H9 (cell line): ENCODE data around the gene DHRS7B. TPM values are rescaled to one million over a fixed set of nuclear protein-coding genes. Genes with fewer than 3 reads are reported as not detected.

Experiments used
- DNase-seq: peaks from one replicate; pipeline ENCODE4 v3.0.0-alpha.2; 2017
- H2AFZ ChIP-seq: one replicate; pipeline ENCODE4 v1.6.1; 2013; ENCODE audit warnings: mild to moderate bottlenecking, low read length, control low read depth, moderate library complexity
- H2AK5ac ChIP-seq: 2 replicates; pipeline ENCODE4 v1.6.1; 2013; ENCODE audit warnings: low read length, control low read depth, mixed read lengths; ENCODE audit not compliant: insufficient read length
- H2BK120ac ChIP-seq: one replicate; pipeline ENCODE4 v1.6.1; 2013; ENCODE audit warnings: low read depth, mild to moderate bottlenecking, low read length, control low read depth, inconsistent platforms; ENCODE audit not compliant: poor library complexity, severe bottlenecking
- H2BK12ac ChIP-seq: 2 replicates; pipeline ENCODE4 v1.6.1; 2013; ENCODE audit warnings: low read length, control low read depth, mixed read lengths, low read depth; ENCODE audit not compliant: insufficient read length
- H2BK15ac ChIP-seq: 2 replicates; pipeline ENCODE4 v1.6.1; 2013; ENCODE audit warnings: low read depth, low read length, control low read depth
- H2BK20ac ChIP-seq: one replicate; pipeline ENCODE4 v1.6.1; 2013; ENCODE audit warnings: low read depth, mild to moderate bottlenecking, low read length, control low read depth, inconsistent platforms; ENCODE audit not compliant: poor library complexity, severe bottlenecking
- H2BK5ac ChIP-seq: 2 replicates; pipeline ENCODE4 v1.6.1; 2013; ENCODE audit warnings: low read length, control low read depth, mixed read lengths; ENCODE audit not compliant: insufficient read length
- H3K14ac ChIP-seq: 2 replicates; pipeline ENCODE4 v1.6.1; 2013; ENCODE audit warnings: low read length, control low read depth; ENCODE audit not compliant: insufficient read depth
- H3K18ac ChIP-seq: 2 replicates; pipeline ENCODE4 v1.6.1; 2013; ENCODE audit warnings: low read depth, mild to moderate bottlenecking, mixed read lengths, low read length, control low read depth; ENCODE audit not compliant: insufficient read length
- H3K23ac ChIP-seq: 2 replicates; pipeline ENCODE4 v1.6.1; 2013; ENCODE audit warnings: low read length, control low read depth, mixed read lengths, low read depth; ENCODE audit not compliant: insufficient read length
- H3K23me2 ChIP-seq: 2 replicates; pipeline ENCODE4 v1.6.1; 2013; ENCODE audit warnings: low read depth, mild to moderate bottlenecking, mixed read lengths, low read length, control low read depth; ENCODE audit not compliant: insufficient read length, poor library complexity, severe bottlenecking
- H3K27ac ChIP-seq: 2 replicates; pipeline ENCODE4 v1.5.1; 2013; ENCODE audit warnings: low read length, control low read depth, mixed read lengths, low read depth; ENCODE audit not compliant: insufficient read length
- H3K27me3 ChIP-seq: 2 replicates; pipeline ENCODE4 v1.6.1; 2013; ENCODE audit warnings: low read length, control low read depth, inconsistent platforms; ENCODE audit not compliant: insufficient read depth
- H3K4ac ChIP-seq: 2 replicates; pipeline ENCODE4 v1.6.1; 2013; ENCODE audit warnings: low read depth, mild to moderate bottlenecking, control low read depth, inconsistent platforms, low read length, moderate library complexity
- H3K4me1 ChIP-seq: 2 replicates; pipeline ENCODE4 v1.6.1; 2013; ENCODE audit warnings: low read length, control low read depth, inconsistent platforms; ENCODE audit not compliant: insufficient read depth
- H3K4me2 ChIP-seq: 2 replicates; pipeline ENCODE4 v1.6.1; 2013; ENCODE audit warnings: low read length, control low read depth, mixed read lengths; ENCODE audit not compliant: insufficient read length, insufficient read depth
- H3K56ac ChIP-seq: 2 replicates; pipeline ENCODE4 v1.6.1; 2013; ENCODE audit warnings: low read depth, mild to moderate bottlenecking, mixed read lengths, low read length, control low read depth; ENCODE audit not compliant: insufficient read length
- H3K79me1 ChIP-seq: 2 replicates; pipeline ENCODE4 v1.6.1; 2013; ENCODE audit warnings: low read depth, mild to moderate bottlenecking, moderate library complexity, low read length, control low read depth, inconsistent platforms; ENCODE audit not compliant: insufficient read depth, poor library complexity, severe bottlenecking
- H3K79me2 ChIP-seq: 2 replicates; pipeline ENCODE4 v1.6.1; 2013; ENCODE audit warnings: low read length, control low read depth, inconsistent platforms; ENCODE audit not compliant: insufficient read depth
- H3K9ac ChIP-seq: 2 replicates; pipeline ENCODE4 v1.6.1; 2013; ENCODE audit warnings: low read length, control low read depth, mixed read lengths; ENCODE audit not compliant: insufficient read length; ENCODE audit errors: extremely low read depth
- H3K9me3 ChIP-seq: one replicate; pipeline ENCODE4 v1.6.1; 2013; ENCODE audit warnings: low read depth, low read length, inconsistent platforms; ENCODE audit not compliant: control insufficient read depth
- H3T11ph ChIP-seq: one replicate; pipeline ENCODE4 v1.6.1; 2013; ENCODE audit warnings: mild to moderate bottlenecking, low read length, control low read depth, inconsistent platforms
- H4K20me1 ChIP-seq: one replicate; pipeline ENCODE4 v1.6.1; 2013; ENCODE audit not compliant: control insufficient read depth, insufficient read length, insufficient read depth
- H4K5ac ChIP-seq: 2 replicates; pipeline ENCODE4 v1.6.1; 2013; ENCODE audit warnings: low read depth, mild to moderate bottlenecking, mixed read lengths, low read length, control low read depth; ENCODE audit not compliant: insufficient read length
- H4K8ac ChIP-seq: replicated peaks from 2 replicates; pipeline ENCODE4 v1.6.1; 2013; ENCODE audit warnings: low read length, control low read depth, mixed read lengths, low read depth; ENCODE audit not compliant: insufficient read length
- H4K91ac ChIP-seq: 2 replicates; pipeline ENCODE4 v1.6.1; 2013; ENCODE audit warnings: low read depth, mild to moderate bottlenecking, moderate library complexity, mixed read lengths, low read length, control low read depth; ENCODE audit not compliant: insufficient read length
- H3K27ac Mint-ChIP-seq, 3 experiments: 2 replicates in 2 of 3; 3 replicates in 1 of 3; pipeline ENCODE4 v1.8.0; 2020 to 2021; ENCODE audit warnings: mixed read lengths in 3 of 3, mild to moderate bottlenecking in 1 of 3, moderate library complexity in 1 of 3
- H3K27me3 Mint-ChIP-seq: 2 replicates; pipeline ENCODE4 v1.8.0; 2021; ENCODE audit warnings: low read depth, mild to moderate bottlenecking, moderate library complexity, mixed read lengths
- H3K36me3 Mint-ChIP-seq, 3 experiments: 2 replicates in 2 of 3; 3 replicates in 1 of 3; pipeline ENCODE4 v1.8.0; 2020 to 2021; ENCODE audit warnings: low read depth in 3 of 3, mixed read lengths in 3 of 3; ENCODE audit not compliant: insufficient read depth in 1 of 3
- H3K4me1 Mint-ChIP-seq, 2 experiments: 2 replicates each; pipeline ENCODE4 v1.8.0; 2020; ENCODE audit warnings: mixed read lengths in 2 of 2
- H3K4me3 Mint-ChIP-seq, 2 experiments: 2 replicates in 1 of 2; 3 replicates in 1 of 2; pipeline ENCODE4 v1.8.0; 2020 to 2021; ENCODE audit warnings: mild to moderate bottlenecking in 2 of 2, mixed read lengths in 2 of 2, moderate library complexity in 1 of 2
- H3K9me3 Mint-ChIP-seq, 2 experiments: 2 replicates in 1 of 2; 3 replicates in 1 of 2; pipeline ENCODE4 v1.8.0; 2020; ENCODE audit warnings: mild to moderate bottlenecking in 2 of 2, mixed read lengths in 2 of 2, moderate library complexity in 1 of 2
- WGBS: extraction: QIAGEN DNeasy Blood & Tissue Kit; methylation state at CpG from one replicate; pipeline ENCODE4 v1.1.7; 2013; ENCODE audit warnings: missing lambda C conversion rate, low lambda C conversion rate, mixed read lengths; ENCODE audit not compliant: insufficient read length; ENCODE audit errors: extremely low coverage; 5-methylcytosine and 5-hydroxymethylcytosine counted together
- total RNA-seq: library from RNA; stranded (reverse); gene quantifications from 2 replicates; pipeline ENCODE4 v1.2.1, GENCODE V29; 2021
- TF ChIP-seq, protein P1 (sequence below): fragments of 200-600 bp; sonication (generic); conservative IDR thresholded peaks from 3 replicates; pipeline ENCODE4 v1.8.0; 2021; ENCODE audit warnings: antibody characterized with exemption, mild to moderate bottlenecking

Gene DHRS7B
- total RNA-seq, 1 experiment from 2014 or later, result 20.3 TPM

DNA sequence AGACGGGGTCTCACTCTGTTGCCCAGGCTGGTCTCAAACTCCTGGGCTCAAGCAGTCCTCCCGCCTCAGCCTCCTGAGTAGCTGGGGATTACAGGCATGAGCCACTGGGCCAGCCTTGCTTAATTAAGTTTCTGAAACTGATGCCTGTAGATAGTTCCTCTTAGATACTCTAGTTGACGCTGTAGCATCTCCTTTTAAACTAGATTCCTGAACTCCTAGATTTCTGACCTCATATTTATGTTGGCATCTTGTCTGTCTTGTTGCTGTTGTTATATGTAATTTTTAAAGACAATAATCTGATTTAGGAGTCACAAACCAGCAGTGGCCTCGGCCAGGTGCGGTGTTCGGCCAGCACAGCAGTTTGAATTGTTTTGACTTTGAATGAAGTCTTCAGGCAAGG lies 37.5 kb downstream of the DHRS7B start:
- Histone ChIP-seq H3K4me2 (no peak overlapping the region), H3K9me3 (no peaks in the 10 kb centered on the region), H3T11ph (no peak overlapping the region), H3K4ac (no peak overlapping the region), H3K18ac (no peak overlapping the region), H3K23ac (no peak overlapping the region), H2BK5ac (no peak overlapping the region), H3K23me2 (no peaks in the 10 kb centered on the region), H3K14ac (no peak overlapping the region), H2BK120ac (no peak overlapping the region), H3K56ac (no peak overlapping the region), H3K79me2 (no peaks in the 10 kb centered on the region), H2AFZ (no peak overlapping the region), H4K5ac (no peak overlapping the region), H2AK5ac (no peak overlapping the region), H3K27me3 (no peaks in the 10 kb centered on the region), H3K79me1 (no peaks in the 10 kb centered on the region), H2BK20ac (no peak overlapping the region), H3K9ac (no peak overlapping the region), H3K27ac (no peak overlapping the region), H4K91ac (no peak overlapping the region), H3K4me1 (no peaks in the 10 kb centered on the region), H4K8ac (no peak overlapping the region), H2BK15ac (no peak overlapping the region), H4K20me1 (no peaks in the 10 kb centered on the region), H2BK12ac (no peak overlapping the region)
- DNase-seq, result no peak
- Mint-ChIP-seq H3K9me3 (no peaks in the 10 kb centered on the region), H3K27ac (no peak overlapping the region), H3K4me1 (no peaks in the 10 kb centered on the region), H3K36me3 (no peaks in the 10 kb centered on the region; a peak in 2 of 7 replicates), H3K27me3 (no peaks in the 10 kb centered on the region), H3K4me3 (no peak overlapping the region)
- WGBS, result no CpG with 5 or more reads among the region's 6 CpGs
- TF ChIP-seq, protein P1, sequence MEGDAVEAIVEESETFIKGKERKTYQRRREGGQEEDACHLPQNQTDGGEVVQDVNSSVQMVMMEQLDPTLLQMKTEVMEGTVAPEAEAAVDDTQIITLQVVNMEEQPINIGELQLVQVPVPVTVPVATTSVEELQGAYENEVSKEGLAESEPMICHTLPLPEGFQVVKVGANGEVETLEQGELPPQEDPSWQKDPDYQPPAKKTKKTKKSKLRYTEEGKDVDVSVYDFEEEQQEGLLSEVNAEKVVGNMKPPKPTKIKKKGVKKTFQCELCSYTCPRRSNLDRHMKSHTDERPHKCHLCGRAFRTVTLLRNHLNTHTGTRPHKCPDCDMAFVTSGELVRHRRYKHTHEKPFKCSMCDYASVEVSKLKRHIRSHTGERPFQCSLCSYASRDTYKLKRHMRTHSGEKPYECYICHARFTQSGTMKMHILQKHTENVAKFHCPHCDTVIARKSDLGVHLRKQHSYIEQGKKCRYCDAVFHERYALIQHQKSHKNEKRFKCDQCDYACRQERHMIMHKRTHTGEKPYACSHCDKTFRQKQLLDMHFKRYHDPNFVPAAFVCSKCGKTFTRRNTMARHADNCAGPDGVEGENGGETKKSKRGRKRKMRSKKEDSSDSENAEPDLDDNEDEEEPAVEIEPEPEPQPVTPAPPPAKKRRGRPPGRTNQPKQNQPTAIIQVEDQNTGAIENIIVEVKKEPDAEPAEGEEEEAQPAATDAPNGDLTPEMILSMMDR, result no peak
